Astrocyte (in vitro differentiated cells and primary cell): ENCODE results near the gene SLC12A5. TPM values are rescaled to one million over a fixed set of nuclear protein-coding genes. Genes with fewer than 3 reads are reported as not detected.

Experiments
- DNase-seq: peaks from one replicate; pipeline ENCODE4 v3.0.0-alpha.2; 2010; ENCODE audit warnings: low read depth
- FAIRE-seq: peaks from 2 replicates; lab custom pipeline; 2011; peaks lifted over from hg19 to GRCh38; lab: Jason Lieb, UNC
- H2AFZ ChIP-seq: 2 replicates; pipeline ENCODE4 v1.6.0; 2012; ENCODE audit warnings: low read depth, low read length, inconsistent platforms
- H3K27ac ChIP-seq: 2 replicates; pipeline ENCODE4 v1.5.1; 2011; ENCODE audit warnings: low read depth, low read length, inconsistent platforms
- H3K27me3 ChIP-seq: 2 replicates; pipeline ENCODE4 v1.6.0; 2011; ENCODE audit warnings: low read length, inconsistent platforms; ENCODE audit not compliant: insufficient read depth
- H3K36me3 ChIP-seq: 2 replicates; pipeline ENCODE4 v1.5.1; 2011; ENCODE audit warnings: low read length, inconsistent platforms; ENCODE audit not compliant: insufficient read depth
- H3K4me1 ChIP-seq: 2 replicates; pipeline ENCODE4 v1.5.1; 2011; ENCODE audit warnings: low read length, inconsistent platforms; ENCODE audit not compliant: insufficient read depth
- H3K4me2 ChIP-seq: 2 replicates; pipeline ENCODE4 v1.6.0; 2012; ENCODE audit warnings: low read length, inconsistent platforms
- H3K4me3 ChIP-seq: 2 replicates; pipeline ENCODE4 v1.5.1; 2011; ENCODE audit warnings: low read depth, mild to moderate bottlenecking, low read length, inconsistent platforms; ENCODE audit not compliant: insufficient read depth
- H3K79me2 ChIP-seq: 2 replicates; pipeline ENCODE4 v1.6.0; 2012; ENCODE audit warnings: mild to moderate bottlenecking, low read length, inconsistent platforms; ENCODE audit not compliant: insufficient read depth
- H3K9ac ChIP-seq: 2 replicates; pipeline ENCODE4 v1.6.0; 2012; ENCODE audit warnings: mild to moderate bottlenecking, low read length, inconsistent platforms
- H3K9me3 ChIP-seq: 2 replicates; pipeline ENCODE4 v1.5.1; 2012; ENCODE audit warnings: low read depth, mild to moderate bottlenecking, low read length, inconsistent platforms; ENCODE audit not compliant: insufficient read depth
- H4K20me1 ChIP-seq: 2 replicates; pipeline ENCODE4 v1.6.0; 2012; ENCODE audit warnings: low read length, inconsistent platforms; ENCODE audit not compliant: insufficient read depth
- H3K27ac Mint-ChIP-seq: one replicate; pipeline ENCODE4 v1.8.0; 2021; ENCODE audit warnings: mild to moderate bottlenecking, mixed read lengths; ENCODE audit not compliant: unreplicated experiment
- H3K27me3 Mint-ChIP-seq: one replicate; pipeline ENCODE4 v1.8.0; 2021; ENCODE audit warnings: low read depth, mixed read lengths; ENCODE audit not compliant: unreplicated experiment
- H3K36me3 Mint-ChIP-seq: one replicate; pipeline ENCODE4 v1.8.0; 2021; ENCODE audit warnings: low read depth, mixed read lengths; ENCODE audit not compliant: unreplicated experiment
- H3K4me1 Mint-ChIP-seq: one replicate; pipeline ENCODE4 v1.8.0; 2021; ENCODE audit warnings: low read depth, mixed read lengths; ENCODE audit not compliant: unreplicated experiment
- H3K4me3 Mint-ChIP-seq: one replicate; pipeline ENCODE4 v1.8.0; 2021; ENCODE audit warnings: mild to moderate bottlenecking, moderate library complexity, mixed read lengths; ENCODE audit not compliant: unreplicated experiment
- H3K9me3 Mint-ChIP-seq: one replicate; pipeline ENCODE4 v1.8.0; 2021; ENCODE audit warnings: mild to moderate bottlenecking, mixed read lengths; ENCODE audit not compliant: unreplicated experiment
- CTCF ChIP-seq: IDR thresholded peaks from 2 replicates; pipeline ENCODE4 v1.5.1; 2011; ENCODE audit warnings: low read depth, mild to moderate bottlenecking, inconsistent platforms, low read length, moderate library complexity; ENCODE audit not compliant: insufficient read depth
- EZH2 ChIP-seq: IDR thresholded peaks from 2 replicates; pipeline ENCODE4 v1.6.1; 2012; ENCODE audit warnings: mild to moderate bottlenecking, low read length, inconsistent platforms; ENCODE audit not compliant: insufficient read depth
- total RNA-seq: library from RNA; stranded (reverse); gene quantifications from 2 replicates; pipeline ENCODE4 v1.2.1, GENCODE V29; 2021

Gene SLC12A5
- total RNA-seq, 1 donor from 2014 or later = 14.6 TPM

DNA sequence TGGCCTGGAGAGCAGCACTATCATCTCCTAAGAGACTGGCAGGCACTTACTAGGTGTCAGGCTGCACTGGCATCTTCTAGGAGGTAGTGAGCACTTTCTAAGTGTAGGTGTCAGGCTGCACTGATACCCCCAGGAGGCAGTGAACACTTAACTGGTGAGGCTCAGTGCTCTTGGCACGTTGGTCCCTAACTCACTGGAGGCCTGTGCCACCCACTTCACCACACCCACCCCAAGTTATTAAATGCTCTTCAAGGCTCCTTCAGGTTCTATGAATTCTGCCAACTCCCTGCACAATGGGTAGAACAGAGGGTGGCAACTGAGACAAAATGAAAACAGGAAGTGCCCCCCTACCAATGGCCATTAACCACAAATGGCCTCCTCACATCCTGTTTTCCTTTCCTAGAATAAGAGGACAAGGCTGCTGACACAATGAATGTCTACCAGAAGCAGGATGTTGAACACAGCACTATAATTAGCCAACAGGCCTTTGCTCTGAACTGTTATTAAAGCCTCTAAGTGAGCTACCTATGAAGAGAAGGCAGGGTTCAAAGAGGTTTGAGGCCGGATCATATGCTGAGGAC lies 31.4 kb downstream of the SLC12A5 start:
- no peak overlapping the region for H3K27ac ChIP-seq
- peaks cover 46% of the 10 kb centered on the region for H3K36me3 Mint-ChIP-seq
- no peak overlapping the region for H3K27ac Mint-ChIP-seq
- FAIRE-seq = no peak
- peaks cover 79% of the 10 kb centered on the region for H4K20me1 ChIP-seq
- no peaks in the 10 kb centered on the region for H3K79me2 ChIP-seq
- H3K27me3 ChIP-seq = no peaks in the 10 kb centered on the region
- no peaks in the 10 kb centered on the region for H3K9me3 ChIP-seq
- peaks cover 29% of the 10 kb centered on the region for H3K27me3 Mint-ChIP-seq
- no peak for DNase-seq
- H3K4me1 ChIP-seq = peaks cover 14% of the 10 kb centered on the region
- H3K9me3 Mint-ChIP-seq = peaks cover 7% of the 10 kb centered on the region
- no peak overlapping the region for H3K4me2 ChIP-seq
- H3K36me3 ChIP-seq = peaks cover 30% of the 10 kb centered on the region
- TF ChIP-seq EZH2 (no peak), CTCF (no peak)
- H3K4me3 ChIP-seq = no peak overlapping the region
- peaks cover 11% of the 10 kb centered on the region for H3K4me1 Mint-ChIP-seq
- H3K9ac ChIP-seq = no peak overlapping the region
- H3K4me3 Mint-ChIP-seq = no peak overlapping the region
- no peak overlapping the region for H2AFZ ChIP-seq

GRCh38 chr20:46060975-46061374 lies 32.0 kb downstream of the SLC12A5 start:
- H3K27me3 Mint-ChIP-seq = peaks cover 23% of the 10 kb centered on the region
- TF ChIP-seq EZH2 (no peak), CTCF (no peak)
- DNase-seq (no peak), FAIRE-seq (no peak)
- peaks cover 45% of the 10 kb centered on the region for H3K36me3 Mint-ChIP-seq
- no peaks in the 10 kb centered on the region for H3K27me3 ChIP-seq
- H3K4me3 ChIP-seq = no peak overlapping the region
- H3K4me3 Mint-ChIP-seq = no peak overlapping the region
- no peak overlapping the region for H2AFZ ChIP-seq
- no peak overlapping the region for H3K9ac ChIP-seq
- H4K20me1 ChIP-seq = peaks cover 84% of the 10 kb centered on the region
- H3K36me3 ChIP-seq = peaks cover 32% of the 10 kb centered on the region
- no peak overlapping the region for H3K27ac ChIP-seq
- peaks cover 11% of the 10 kb centered on the region for H3K4me1 Mint-ChIP-seq
- no peaks in the 10 kb centered on the region for H3K9me3 ChIP-seq
- H3K27ac Mint-ChIP-seq = no peak overlapping the region
- H3K4me1 ChIP-seq = peaks cover 14% of the 10 kb centered on the region
- H3K79me2 ChIP-seq = no peaks in the 10 kb centered on the region
- no peak overlapping the region for H3K4me2 ChIP-seq
- peaks cover 4% of the 10 kb centered on the region for H3K9me3 Mint-ChIP-seq

GRCh38 chr20:46062151-46062550 lies 33.1 kb downstream of the SLC12A5 start:
- Histone ChIP-seq H3K4me1 (peaks cover 14% of the 10 kb centered on the region), H3K9ac (no peak overlapping the region), H2AFZ (no peak overlapping the region), H3K27me3 (no peaks in the 10 kb centered on the region), H4K20me1 (peaks cover 86% of the 10 kb centered on the region), H3K79me2 (no peaks in the 10 kb centered on the region), H3K4me3 (no peak overlapping the region), H3K9me3 (no peaks in the 10 kb centered on the region), H3K27ac (no peak overlapping the region), H3K4me2 (no peak overlapping the region), H3K36me3 (peaks cover 44% of the 10 kb centered on the region)
- no peak for DNase-seq
- Mint-ChIP-seq H3K27ac (no peak overlapping the region), H3K27me3 (peaks cover 13% of the 10 kb centered on the region), H3K9me3 (no peaks in the 10 kb centered on the region), H3K36me3 (peaks cover 43% of the 10 kb centered on the region), H3K4me3 (peak overlapping the region; percentile 34), H3K4me1 (peaks cover 11% of the 10 kb centered on the region)
- no peak for TF ChIP-seq CTCF
- no peak for TF ChIP-seq EZH2
- FAIRE-seq = no peak
